ENCODE measurements around the gene ATOH8.

Gene ATOH8

DNA sequence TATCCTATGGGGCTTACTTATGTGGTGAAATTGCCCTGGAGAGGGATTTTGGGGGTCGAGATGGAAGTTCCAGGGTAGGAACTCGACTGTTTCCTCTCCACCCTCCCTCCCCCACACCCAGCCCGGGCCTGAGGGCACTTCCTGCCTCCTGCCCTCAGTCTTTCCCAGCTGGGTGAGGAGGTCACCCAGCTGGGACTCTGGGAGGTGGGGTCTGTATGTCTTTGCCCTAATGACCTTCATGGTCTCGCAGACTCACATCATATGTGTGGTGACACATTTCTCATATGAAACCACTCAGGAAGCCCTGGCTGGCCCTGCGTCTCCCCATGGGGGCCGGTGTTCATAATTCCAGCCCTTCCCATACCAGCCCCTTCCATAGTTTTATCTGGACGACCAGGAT lies 12.4 kb downstream of the ATOH8 start:
- Histone ChIP-seq H4K20me1 (ENCODE audit: control insufficient read depth, insufficient read depth, low read depth, low read length) (no peaks in the 10 kb centered on the region), H3K4me1 (ENCODE audit: control insufficient read depth, low read length) (no peaks in the 10 kb centered on the region), H3F3A (ENCODE audit: control insufficient read depth, insufficient read depth) (no peaks in the 10 kb centered on the region), H3K36me3 (ENCODE audit: control insufficient read depth, low read length) (no peaks in the 10 kb centered on the region), H3K4me3 (ENCODE audit: low read length) (no peak overlapping the region), H3K9me2 (replicated peaks; ENCODE audit: control insufficient read depth, low read length) (no peaks in the 10 kb centered on the region), H3K9me3 (ENCODE audit: control insufficient read depth, insufficient read depth, low read length) (no peaks in the 10 kb centered on the region), H3K4me2 (ENCODE audit: low read length) (no peak overlapping the region), H3K27me3 (ENCODE audit: control insufficient read depth, low read length) (peaks cover 4% of the 10 kb centered on the region; the same call in 1 of the 2 replicates), H3K79me2 (ENCODE audit: control insufficient read depth, low read length) (no peaks in the 10 kb centered on the region), H3K27ac (ENCODE audit: low read depth, low read length) (no peak overlapping the region)
- TF ChIP-seq CTCF (IDR thresholded peaks at IDR 0.05; ENCODE audit: low read depth, low read length, poor library complexity, severe bottlenecking) (no peak), EZH2phosphoT487 (IDR thresholded peaks at IDR 0.05; ENCODE audit: borderline replicate concordance, low read length) (no peak)

DNA sequence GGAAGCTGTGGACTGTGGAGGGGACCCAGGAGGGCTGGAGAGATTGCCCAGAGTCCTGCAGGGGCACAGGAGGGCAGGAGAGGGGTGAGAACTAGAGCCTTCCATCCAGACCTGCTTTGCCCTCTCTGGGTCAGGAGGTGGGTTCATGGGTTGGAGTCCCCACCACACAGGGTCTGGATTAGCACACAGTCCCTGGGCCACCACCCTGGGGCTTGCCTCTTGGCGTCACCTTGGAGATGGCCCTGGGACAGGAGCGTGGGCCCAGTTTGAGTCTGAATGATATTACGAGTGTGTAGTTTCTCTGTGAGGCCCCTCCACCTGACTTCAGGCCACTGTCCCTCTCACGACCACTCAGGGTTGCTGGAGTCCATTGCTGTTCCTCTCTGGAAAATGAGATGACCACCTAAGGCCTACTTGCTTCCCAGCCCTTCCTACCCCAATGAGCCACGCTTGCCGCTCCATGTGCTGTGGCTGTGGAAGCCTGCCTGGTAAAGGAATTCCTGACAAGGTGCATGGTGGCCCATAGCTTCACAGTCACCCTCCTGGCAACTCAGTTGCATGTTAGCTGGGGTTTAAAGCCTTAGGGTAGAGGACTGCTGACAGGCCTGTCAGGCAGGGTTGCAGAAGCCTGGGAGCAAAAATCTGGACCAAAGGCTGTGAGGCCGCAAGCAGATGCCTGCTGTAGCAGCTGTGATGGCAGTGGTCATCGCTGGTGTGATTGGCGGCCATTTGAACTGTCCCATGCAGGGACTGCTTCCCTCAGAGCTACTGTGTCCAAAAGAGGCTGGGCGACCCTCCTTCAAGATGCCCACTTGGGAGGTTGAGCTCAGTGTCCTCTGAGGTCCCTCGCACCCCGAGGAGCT lies 14.2 kb downstream of the ATOH8 start:
- H3K9me2 ChIP-seq (replicated peaks; ENCODE audit: control insufficient read depth, low read length), result no peaks in the 10 kb centered on the region
- no peaks in the 10 kb centered on the region for H3K36me3 ChIP-seq (ENCODE audit: control insufficient read depth, low read length)
- no peak overlapping the region for H3K27ac ChIP-seq (ENCODE audit: low read depth, low read length)
- no peaks in the 10 kb centered on the region for H3K79me2 ChIP-seq (ENCODE audit: control insufficient read depth, low read length)
- no peak overlapping the region for H3K4me2 ChIP-seq (ENCODE audit: low read length)
- no peaks in the 10 kb centered on the region for H3F3A ChIP-seq (ENCODE audit: control insufficient read depth, insufficient read depth)
- no peaks in the 10 kb centered on the region for H3K9me3 ChIP-seq (ENCODE audit: control insufficient read depth, insufficient read depth, low read length)
- H3K4me3 ChIP-seq (ENCODE audit: low read length), result no peak overlapping the region
- TF ChIP-seq EZH2phosphoT487 (IDR thresholded peaks at IDR 0.05; ENCODE audit: borderline replicate concordance, low read length) (no peak), CTCF (IDR thresholded peaks at IDR 0.05; ENCODE audit: low read depth, low read length, poor library complexity, severe bottlenecking) (no peak)
- no peaks in the 10 kb centered on the region for H3K4me1 ChIP-seq (ENCODE audit: control insufficient read depth, low read length)
- H4K20me1 ChIP-seq (ENCODE audit: control insufficient read depth, insufficient read depth, low read depth, low read length), result no peaks in the 10 kb centered on the region
- no peaks in the 10 kb centered on the region for H3K27me3 ChIP-seq (ENCODE audit: control insufficient read depth, low read length)

DNA sequence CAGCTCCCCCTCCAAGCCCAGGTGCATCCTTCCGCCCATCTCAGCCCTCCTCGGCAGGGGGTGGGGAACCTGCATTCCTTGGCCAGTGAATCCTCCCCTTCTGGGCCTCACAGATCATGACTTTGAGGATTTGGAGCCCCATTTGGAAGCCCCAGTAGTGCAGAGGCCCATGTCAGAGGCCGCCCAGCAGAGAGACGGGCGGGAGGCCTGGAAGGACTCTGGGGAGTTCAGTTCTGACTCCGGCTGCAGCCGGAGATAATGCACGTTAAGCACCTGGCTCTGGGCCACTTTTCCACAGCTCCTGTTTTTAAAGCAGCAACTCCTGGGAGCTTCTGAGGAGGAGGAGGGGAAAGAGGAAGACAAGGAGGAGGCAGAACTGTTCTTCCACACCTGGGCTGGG lies 14.9 kb downstream of the ATOH8 start:
- Histone ChIP-seq H3K36me3 (ENCODE audit: control insufficient read depth, low read length) (no peaks in the 10 kb centered on the region), H4K20me1 (ENCODE audit: control insufficient read depth, insufficient read depth, low read depth, low read length) (no peaks in the 10 kb centered on the region), H3K4me3 (ENCODE audit: low read length) (no peak overlapping the region), H3K27ac (ENCODE audit: low read depth, low read length) (no peak overlapping the region), H3K9me2 (replicated peaks; ENCODE audit: control insufficient read depth, low read length) (no peaks in the 10 kb centered on the region), H3F3A (ENCODE audit: control insufficient read depth, insufficient read depth) (no peaks in the 10 kb centered on the region), H3K4me1 (ENCODE audit: control insufficient read depth, low read length) (no peaks in the 10 kb centered on the region), H3K79me2 (ENCODE audit: control insufficient read depth, low read length) (no peaks in the 10 kb centered on the region), H3K4me2 (ENCODE audit: low read length) (no peak overlapping the region), H3K27me3 (ENCODE audit: control insufficient read depth, low read length) (no peaks in the 10 kb centered on the region; the same call in 1 of the 2 replicates), H3K9me3 (ENCODE audit: control insufficient read depth, insufficient read depth, low read length) (no peaks in the 10 kb centered on the region)
- TF ChIP-seq CTCF (IDR thresholded peaks at IDR 0.05; ENCODE audit: low read depth, low read length, poor library complexity, severe bottlenecking), result no peak
- TF ChIP-seq EZH2phosphoT487 (IDR thresholded peaks at IDR 0.05; ENCODE audit: borderline replicate concordance, low read length), result no peak

All from DOHH2 (cell line).